Activated CD8-positive, alpha-beta memory T cell treated with anti-CD3 and anti-CD28 coated beads for 36 hours (primary cell): ENCODE measurements around the gene TJAP1. TPM values are rescaled to one million over a fixed set of nuclear protein-coding genes. Genes with fewer than 3 reads are reported as not detected.
"Not testable (repeated sequence)": the region's sequence is repeated elsewhere in the genome, so short reads cannot be mapped to it uniquely, and the experiment has no call there.

ENCODE experiments used
- CTCF ChIA-PET: fragments of 350-600 bp; sonication (Branson Sonifier 250); formaldehyde crosslinking; loops from one replicate; lab custom pipeline; 2021; ENCODE audit warnings: antibody characterized with exemption; lab: Charles Lee
- POLR2A ChIA-PET: fragments of 350-600 bp; sonication (Branson Sonifier 250); formaldehyde crosslinking; loops from one replicate; lab custom pipeline; 2021; ENCODE audit warnings: antibody characterized with exemption; lab: Charles Lee
- total RNA-seq, 2 experiments: library from RNA; stranded (reverse); gene quantifications; one replicate each; pipeline ENCODE4 v1.2.3, GENCODE V29; 2021

TJAP1 gene
- total RNA-seq, 2 experiments from 2014 or later, result 42.3 to 45.8 TPM

DNA sequence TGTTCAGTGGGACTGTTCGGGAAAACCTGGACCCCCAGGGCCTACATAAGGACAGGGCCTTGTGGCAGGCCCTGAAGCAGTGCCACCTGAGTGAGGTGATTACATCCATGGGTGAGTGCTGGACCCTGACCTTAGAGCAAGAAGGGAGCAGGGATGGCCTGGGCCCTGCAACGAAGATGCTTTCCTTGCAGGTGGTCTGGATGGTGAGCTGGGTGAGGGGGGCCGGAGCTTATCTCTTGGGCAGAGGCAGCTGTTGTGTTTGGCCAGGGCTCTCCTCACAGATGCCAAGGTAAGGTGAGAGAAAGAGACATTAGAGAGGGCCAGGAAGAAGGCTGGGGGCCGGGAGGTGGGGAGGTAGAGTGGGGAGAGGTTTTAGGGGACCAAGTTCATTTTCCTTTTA is 28.5 kb upstream of the TJAP1 start:
- POLR2A ChIA-PET, result no interaction called here
- CTCF ChIA-PET, result interaction anchor here (0.6 to 1.0 kb wide), 2 partner anchors 58 to 59 kb away, joined by 3 read pairs; no protein-coding TSS in a partner anchor

DNA sequence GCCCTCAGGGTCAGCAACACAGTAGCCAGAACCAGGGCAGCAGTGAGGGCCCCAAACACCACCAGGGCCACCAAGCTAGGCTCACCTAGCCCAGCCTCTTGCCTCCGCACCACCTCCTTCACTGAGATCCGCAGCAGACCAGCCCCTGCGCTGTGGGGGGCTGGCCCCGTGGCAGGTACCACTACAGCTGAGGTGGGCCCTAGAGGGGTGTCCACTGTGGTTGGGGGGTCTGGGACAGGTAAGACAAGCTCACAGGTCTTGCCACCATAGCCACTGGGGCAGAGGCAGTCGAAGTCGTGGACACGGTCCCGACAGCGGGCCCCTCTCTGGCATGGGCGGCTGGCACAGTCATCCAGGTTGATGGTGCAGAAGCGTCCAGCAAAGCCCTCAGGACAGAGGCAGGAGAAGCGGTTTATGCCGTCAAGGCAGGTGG is 26.7 kb upstream of the TJAP1 start:
- ChIA-PET POLR2A (no interaction called here), CTCF (no interaction called here)

DNA sequence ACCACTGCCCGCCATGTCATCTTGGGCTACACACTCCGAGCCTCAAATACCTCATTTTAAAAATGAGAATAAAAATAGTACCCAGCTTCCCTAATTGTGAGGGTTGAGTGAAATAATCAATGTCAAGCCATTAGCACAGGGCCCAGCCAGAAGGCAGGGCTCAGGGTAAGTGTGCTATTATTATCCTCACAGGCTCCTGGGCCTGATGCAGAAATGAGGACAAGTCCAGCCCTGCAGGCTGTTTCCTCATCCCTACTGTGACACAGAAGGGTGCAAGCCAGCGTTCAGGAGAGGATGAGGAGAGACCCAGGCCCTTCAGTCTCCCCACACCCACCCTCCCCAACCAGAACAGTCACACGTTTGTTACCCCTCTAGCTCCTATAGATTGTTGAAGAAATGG is 26.0 kb upstream of the TJAP1 start:
- ChIA-PET POLR2A (no interaction called here), CTCF (no interaction called here)

DNA sequence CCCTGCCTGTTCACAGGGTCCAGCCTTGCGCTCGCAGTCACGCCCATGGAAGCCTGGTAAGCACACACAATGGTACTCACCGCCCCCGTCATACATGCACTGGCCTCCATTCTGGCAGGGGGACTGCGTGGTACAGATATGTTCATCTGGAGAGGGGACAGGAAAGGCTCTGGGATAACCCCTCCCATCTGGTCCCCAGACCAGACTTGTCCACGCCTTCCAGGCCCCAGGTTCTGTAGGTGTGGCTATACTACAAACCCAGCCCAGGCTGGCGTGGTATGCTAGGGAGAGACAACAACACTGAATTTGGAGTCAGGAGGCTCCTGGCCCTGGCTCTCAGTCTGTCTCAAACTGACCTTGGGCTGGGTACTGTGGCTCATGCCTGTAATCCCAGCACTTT is 25.4 kb upstream of the TJAP1 start:
- POLR2A ChIA-PET, result no interaction called here
- CTCF ChIA-PET, result interaction anchor here (1.4 kb wide), 1 partner anchor 228 kb away, joined by 4 read pairs; no protein-coding TSS in a partner anchor

DNA sequence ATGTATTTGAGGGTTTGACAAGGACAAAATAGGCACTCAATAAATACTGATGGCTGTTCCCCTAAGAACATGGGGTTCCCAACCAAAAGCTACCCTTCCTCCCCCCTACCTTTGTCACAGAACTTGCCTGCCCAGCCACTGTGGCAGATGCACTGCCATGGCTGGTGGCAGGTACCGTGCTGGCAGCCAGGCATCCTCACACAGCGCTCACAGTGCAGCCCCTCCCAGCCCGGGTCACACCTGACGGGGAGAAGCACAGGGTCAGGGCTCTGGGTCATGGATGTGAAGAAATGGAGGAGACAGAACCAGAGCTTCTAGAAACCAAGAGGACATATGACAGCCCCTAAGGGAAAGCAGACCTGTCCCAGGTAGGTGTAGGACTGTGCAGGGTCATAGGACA is 24.5 kb upstream of the TJAP1 start:
- ChIA-PET CTCF (interaction anchor here (1.4 kb wide), 1 partner anchor 229 kb away, joined by 4 read pairs; no protein-coding TSS in a partner anchor), POLR2A (no interaction called here)

DNA sequence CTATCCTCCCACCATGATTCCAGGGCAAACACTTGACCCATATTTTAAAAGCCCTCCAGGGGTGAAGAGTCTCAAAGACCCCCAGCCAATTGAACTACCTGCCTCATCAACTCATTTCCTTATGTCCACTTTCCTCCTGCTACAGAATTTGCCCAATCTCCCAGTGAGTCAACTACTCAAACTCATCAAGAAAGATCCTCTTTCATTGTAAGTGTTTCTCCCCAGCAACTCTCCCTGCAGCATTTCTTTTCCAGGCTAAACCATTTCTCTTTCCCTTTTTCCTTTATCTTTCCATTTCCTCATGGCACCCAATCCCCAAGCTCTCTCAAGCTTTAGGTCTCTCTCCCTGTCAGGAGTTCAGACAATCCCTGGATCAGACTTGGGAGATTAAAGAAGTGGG is 23.5 kb upstream of the TJAP1 start:
- POLR2A ChIA-PET, result interaction anchor here (0.5 kb wide), 1 partner anchor 10 kb away, joined by 3 read pairs; no protein-coding TSS in a partner anchor
- CTCF ChIA-PET, result interaction anchor here (0.6 to 5.3 kb wide), 3 partner anchors 47 to 103 kb away, joined by 3 to 33 read pairs (median 7); no protein-coding TSS in a partner anchor

DNA sequence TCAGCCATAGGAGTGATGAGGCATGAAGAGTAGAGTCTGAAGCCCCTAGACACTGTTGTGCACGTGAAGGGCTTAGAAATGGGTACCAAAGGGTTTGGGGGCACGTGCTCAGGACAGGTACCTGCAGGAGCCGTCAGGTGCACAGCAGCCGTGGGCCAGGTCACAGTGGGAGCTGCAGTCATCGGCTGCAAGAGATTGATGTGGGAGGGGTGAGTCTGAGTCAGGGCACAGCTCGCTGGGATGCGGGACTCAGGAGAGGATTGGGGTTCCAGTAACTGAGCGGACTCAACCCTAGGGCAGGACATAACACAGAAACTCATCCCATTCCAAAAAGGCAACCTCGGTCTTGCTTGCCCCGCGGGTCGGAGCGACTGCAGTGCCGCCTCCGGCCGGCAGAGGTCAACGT is 23.1 kb upstream of the TJAP1 start:
- CTCF ChIA-PET, result interaction anchor here (1.4 to 5.3 kb wide), 2 partner anchors 46 to 52 kb away, joined by 3 to 33 read pairs; no protein-coding TSS in a partner anchor
- POLR2A ChIA-PET, result interaction anchor here (0.5 kb wide), 1 partner anchor 75 kb away, joined by 4 read pairs; no protein-coding TSS in a partner anchor

DNA sequence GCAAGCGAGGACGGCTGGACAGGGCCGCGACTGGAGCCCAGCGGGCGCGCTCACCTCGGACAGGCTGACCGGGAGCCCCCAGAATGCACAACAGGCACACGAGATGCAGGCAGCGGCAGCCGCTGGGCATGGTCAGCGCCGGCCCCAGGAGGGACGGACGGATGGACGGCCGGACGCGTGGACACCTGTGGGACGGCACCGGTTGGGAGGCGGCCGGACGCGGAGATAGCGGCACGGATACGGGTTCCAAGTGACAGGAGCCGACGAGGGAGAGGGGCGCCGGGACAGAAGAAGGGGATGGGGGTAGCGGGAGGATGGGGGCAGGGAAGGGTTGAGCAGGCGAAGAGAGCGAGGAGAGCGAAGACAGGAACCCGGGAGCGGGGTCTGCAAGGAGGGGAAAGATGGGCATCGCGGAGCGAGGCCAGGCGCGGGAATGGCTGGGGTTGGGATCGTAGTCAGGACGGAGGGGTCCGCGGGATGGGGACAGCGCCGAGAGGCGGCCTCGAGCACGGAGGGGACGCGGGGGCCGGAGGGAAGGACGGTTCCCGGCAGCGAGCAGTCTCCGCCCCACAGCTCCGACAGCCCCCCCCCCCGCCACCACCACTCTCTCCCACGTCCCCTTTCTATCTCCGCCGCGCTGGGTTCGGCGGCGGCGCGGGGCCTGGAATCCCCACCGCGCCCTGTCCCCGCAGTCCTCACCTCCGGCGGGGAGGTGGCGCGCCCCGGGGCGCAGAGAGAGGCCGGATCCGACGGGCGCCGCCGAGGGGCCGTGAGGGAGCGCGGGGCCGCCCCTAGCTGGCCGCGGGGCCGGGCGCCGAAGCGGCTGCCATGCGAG is 22.5 kb upstream of the TJAP1 start:
- CTCF ChIA-PET, result interaction anchor here (0.5 to 5.3 kb wide), 7 partner anchors 14 to 51 kb away, joined by 3 to 33 read pairs (median 3); partner anchors contain the start of gene TJAP1
- POLR2A ChIA-PET, result interaction anchor here (0.5 to 1.5 kb wide), 4 partner anchors 22 to 86 kb away, joined by 4 to 8 read pairs (median 7); partner anchors contain the start of genes TJAP1 and ZNF318

DNA sequence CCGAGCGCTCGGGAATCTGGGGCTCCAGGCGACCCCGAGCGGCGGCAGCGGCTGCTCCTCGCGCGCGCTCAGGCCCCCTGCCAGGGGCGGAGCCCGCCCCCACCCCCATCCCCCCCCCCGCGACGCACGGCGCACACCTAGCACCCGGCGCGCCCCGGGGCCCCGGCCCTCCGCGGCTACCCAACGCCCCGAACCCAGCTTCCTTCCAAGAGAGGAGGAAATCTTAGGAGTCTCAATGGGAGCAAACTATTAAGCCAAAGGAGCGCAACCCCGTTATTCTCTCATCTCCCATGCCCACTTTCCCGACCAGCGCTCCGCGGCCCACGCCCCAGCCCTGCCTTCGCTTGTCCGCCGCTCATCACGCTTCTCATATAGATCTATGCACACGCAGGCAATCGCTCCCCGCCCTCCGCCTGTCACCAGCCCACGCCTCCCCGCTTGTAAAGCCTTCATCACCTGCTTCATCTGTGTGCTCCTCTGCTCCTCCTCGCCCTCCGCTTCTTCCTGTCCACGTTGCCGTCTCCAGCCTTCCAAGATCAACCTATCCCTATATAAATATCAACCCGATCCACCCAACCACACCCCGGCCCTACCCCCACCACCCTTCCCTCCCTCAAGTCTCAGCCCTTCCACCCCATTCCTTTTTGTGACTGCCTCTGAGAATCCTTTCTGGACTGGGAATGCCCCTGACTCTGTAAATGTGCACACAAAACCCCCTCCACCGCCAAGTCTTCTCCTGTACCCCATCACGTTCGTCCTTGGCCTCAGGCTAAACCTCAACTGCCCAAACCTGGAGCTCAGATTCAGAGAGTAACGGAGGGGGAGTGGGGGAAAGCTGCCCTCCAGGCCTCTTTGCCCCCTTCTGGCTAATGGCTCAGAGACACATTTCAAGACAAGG is 21.6 kb upstream of the TJAP1 start, which contains the start of gene DLK2:
Gene DLK2, minus strand, starts transcription at position 18 of the 898 bp plus-strand sequence. CDS start 723 bp downstream, outside the sequence.
- CTCF ChIA-PET, result interaction anchor here (0.5 to 5.3 kb wide), 9 partner anchors 14 to 702 kb away, joined by 3 to 33 read pairs (median 4); partner anchors contain the start of gene TJAP1
- POLR2A ChIA-PET, result interaction anchor here (0.6 to 1.5 kb wide), 5 partner anchors 21 to 163 kb away, joined by 3 to 7 read pairs (median 4); partner anchors contain the start of genes ABCC10 and TJAP1

DNA sequence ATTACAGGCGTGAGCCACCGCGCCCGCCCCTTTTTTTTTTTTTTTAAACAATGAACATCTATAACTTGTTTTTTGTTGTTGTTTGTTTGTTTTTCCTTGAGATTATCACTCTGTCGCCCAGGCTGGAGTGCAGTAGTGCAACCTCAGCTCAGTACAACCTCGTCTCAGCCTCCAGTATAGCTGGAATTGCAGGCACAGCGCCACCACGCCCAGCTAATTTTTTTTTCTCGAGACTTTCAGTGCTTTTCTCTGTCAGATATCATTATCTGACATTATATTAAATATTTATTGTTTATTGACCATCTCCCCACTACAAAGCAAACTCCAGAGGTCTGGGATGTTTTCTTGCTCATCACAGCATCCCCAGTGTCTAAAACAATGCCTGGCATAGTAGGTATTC is 19.7 kb upstream of the TJAP1 start:
- CTCF ChIA-PET, result interaction anchor here (5.3 kb wide), 1 partner anchor 49 kb away, joined by 33 read pairs; no protein-coding TSS in a partner anchor
- POLR2A ChIA-PET, result interaction anchor here (0.6 to 0.7 kb wide), 3 partner anchors 20 to 47 kb away, joined by 3 to 7 read pairs (median 4); partner anchors contain the start of genes ABCC10 and TJAP1

DNA sequence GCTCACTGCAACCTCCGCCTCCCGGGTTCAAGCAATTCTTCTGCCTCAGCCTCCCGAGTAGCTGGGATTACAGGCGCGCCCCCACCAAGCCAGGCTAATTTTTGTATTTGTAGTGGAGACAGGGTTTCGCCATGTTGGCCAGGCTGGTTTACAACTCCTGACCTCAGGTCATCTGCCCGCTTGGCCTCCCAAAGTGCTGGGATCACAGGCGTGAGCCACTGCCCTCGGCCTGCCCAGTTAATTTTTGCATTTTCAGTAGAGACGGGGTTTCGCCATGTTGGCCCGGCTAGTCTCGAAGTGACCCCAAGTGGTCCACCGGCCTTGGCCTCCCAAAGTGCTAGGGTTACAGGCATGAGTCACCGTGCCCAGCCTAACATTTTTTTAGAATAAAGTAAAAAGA is 19.2 kb upstream of the TJAP1 start:
- CTCF ChIA-PET, result interaction anchor here (5.3 kb wide), 1 partner anchor 48 kb away, joined by 33 read pairs; no protein-coding TSS in a partner anchor
- POLR2A ChIA-PET, result interaction anchor here (0.7 kb wide), 1 partner anchor 31 kb away, joined by 7 read pairs; the partner anchor contains the start of gene ABCC10

DNA sequence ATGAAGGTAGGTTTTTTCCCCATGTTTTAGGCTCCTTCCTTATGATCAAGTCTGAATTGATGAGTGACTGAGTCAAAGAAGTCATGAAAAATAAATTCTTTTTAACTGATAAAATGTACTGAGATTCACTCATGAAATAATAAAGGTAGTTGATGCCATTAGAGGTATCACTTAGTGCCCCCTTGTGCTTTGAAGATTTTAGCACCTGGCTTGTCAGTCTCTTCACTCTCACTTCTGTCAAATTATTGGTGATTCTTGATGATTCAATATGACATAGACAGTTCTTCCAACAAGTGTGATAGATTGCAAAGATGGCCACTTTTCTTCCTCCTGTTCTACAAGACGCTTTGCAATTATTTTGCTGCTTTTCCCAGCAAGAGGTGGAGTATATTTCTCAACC is 17.8 kb upstream of the TJAP1 start:
- ChIA-PET CTCF (no interaction called here), POLR2A (no interaction called here)

DNA sequence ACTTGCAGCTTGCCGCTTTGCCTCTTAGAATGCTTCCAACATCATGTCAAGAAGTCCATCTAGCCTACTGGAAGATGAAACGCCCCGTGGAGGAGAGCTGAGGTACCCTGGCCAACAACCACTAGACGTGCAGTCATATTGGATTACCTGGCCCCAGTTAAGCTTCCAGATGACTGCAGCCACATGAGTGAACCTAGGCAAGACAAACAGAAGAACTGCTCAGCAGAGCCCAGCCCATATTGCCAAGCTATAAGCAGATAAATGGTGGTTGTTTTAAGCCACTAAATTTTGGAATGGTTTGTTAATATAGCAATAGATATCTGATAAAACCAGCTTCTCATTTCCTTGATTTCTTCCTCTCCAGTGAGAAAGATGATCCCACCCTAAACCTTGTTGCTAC is 17.3 kb upstream of the TJAP1 start:
- ChIA-PET POLR2A (no interaction called here), CTCF (no interaction called here)

DNA sequence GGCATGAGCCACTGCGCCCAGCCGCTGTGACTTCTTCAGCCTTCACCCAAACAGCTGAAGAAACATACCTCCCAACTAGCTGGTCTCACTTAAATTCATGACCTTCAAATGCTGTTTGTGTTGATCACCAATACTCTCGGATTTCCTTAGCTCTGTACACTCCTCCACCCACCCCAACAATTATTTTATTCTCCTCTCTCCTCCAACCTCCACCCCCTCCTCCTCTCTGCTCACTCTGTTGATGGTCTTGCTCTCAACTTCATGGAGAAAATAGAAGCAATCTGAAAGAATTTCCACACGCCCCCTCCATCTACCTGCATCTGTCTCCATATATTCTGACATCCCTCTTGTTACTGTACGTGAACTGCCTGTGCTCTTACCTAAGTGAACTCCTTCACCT is 15.4 kb upstream of the TJAP1 start:
- ChIA-PET CTCF (interaction anchor here (0.9 to 1.0 kb wide), 2 partner anchors 43 to 45 kb away, joined by 3 read pairs; no protein-coding TSS in a partner anchor), POLR2A (no interaction called here)

DNA sequence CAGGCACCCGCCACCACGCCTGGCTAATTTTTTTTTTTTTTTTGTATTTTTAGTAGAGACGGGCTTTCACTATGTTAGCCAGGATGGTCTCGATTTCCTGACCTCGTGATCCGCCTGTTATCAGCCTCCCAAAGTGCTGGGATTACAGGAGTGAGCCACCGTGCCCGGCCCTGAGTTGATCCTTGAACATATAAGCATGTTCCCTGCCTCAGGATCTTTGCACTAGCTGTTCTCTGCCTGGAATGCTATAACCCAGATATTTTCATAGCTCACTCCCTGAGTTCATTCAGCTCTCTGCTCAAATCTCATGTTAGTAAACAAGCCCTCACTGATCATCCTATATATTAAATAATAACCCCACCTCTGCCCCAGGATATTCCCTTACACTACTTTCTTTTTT is 13.0 kb upstream of the TJAP1 start:
- POLR2A ChIA-PET, result interaction anchor here (0.7 kb wide), 1 partner anchor 11 kb away, joined by 3 read pairs; no protein-coding TSS in a partner anchor
- CTCF ChIA-PET, result interaction anchor here (0.7 to 1.3 kb wide), 3 partner anchors 11 to 366 kb away, joined by 3 read pairs; no protein-coding TSS in a partner anchor

DNA sequence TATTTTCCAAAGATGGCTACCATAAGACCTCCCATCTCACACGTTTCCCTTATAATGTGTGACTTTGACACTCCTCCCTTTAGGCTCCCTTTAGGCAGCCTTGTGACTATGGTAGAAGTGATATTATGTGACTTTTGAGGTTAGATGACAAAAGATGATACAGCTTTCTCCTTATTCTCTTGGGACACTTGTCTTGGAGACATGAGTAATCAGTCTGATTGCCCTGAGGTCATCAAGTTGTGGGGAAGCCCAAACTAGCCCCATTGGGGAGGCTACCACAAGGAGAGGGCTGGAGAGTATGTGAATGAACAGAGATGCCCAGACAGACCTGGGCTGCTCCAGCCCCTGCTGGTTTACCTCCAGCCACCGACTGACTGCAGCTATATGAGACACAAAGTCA is 11.4 kb upstream of the TJAP1 start:
- ChIA-PET POLR2A (no interaction called here), CTCF (no interaction called here)

DNA sequence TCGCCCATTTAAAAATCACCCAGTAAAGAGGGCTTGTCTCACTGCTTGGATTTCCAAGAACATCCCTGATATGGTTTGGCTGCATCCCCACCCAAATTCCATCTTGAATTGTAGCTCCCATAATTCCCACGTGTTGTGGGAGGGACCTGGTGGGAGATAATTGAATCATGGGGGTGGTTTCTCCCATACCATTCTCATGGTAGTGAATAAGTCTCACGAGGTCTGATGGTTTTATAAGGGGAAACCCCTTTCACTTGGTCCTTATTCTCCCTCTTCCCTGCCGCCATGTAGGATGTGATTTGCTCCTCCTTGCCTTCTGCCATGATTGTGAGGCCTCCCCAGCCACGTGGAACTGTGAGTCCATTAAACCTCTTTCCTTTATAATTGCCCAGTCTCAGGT is 10.1 kb upstream of the TJAP1 start:
- POLR2A ChIA-PET, CTCF ChIA-PET: not testable (repeated sequence)

DNA sequence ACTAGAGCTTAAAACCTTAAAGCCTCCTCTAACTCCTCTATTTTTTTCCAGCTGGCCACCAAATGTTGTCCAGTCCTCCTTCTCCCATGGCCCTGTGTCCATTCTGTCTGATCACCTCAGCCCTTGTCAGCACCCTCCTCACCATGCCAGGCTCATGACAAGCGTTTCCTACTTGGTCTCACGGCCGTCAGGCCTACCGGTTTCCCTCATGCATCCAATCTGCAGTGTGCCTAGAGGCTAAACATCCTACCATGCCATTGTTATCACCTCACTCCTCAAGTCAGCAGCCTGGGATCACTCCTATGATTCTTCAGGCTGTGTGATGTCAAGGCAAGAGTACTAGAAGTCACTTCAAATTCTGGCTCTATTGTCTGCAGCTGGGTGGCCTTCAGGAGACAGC is 9.6 kb upstream of the TJAP1 start:
- ChIA-PET POLR2A (no interaction called here), CTCF (no interaction called here)
